B cell (primary cell): ENCODE data around the gene KRAS. TPM values are rescaled to one million over a fixed set of nuclear protein-coding genes. Genes with fewer than 3 reads are reported as not detected.

Source experiments
- ATAC-seq: fragments of 200-7000 bp; cut with Tn5 transposase; one replicate; pipeline ENCODE4 v1.10.0; 2021; ENCODE audit warnings: low read depth, mild to moderate bottlenecking, moderate number of reproducible peaks, moderate library complexity
- CTCF ChIA-PET: fragments of 350-600 bp; sonication (Branson Sonifier 250); formaldehyde crosslinking; loops from one replicate; lab custom pipeline; 2021; ENCODE audit warnings: antibody characterized with exemption, inconsistent platforms; lab: Charles Lee
- POLR2A ChIA-PET: fragments of 350-600 bp; sonication (Branson Sonifier 250); formaldehyde crosslinking; loops from one replicate; lab custom pipeline; 2021; ENCODE audit warnings: antibody characterized with exemption; lab: Charles Lee
- DNase-seq: peaks from one replicate; pipeline ENCODE4 v3.0.0; 2013
- H2AFZ ChIP-seq: 2 replicates; pipeline ENCODE4 v1.6.1; 2012; ENCODE audit warnings: mild to moderate bottlenecking, low read depth, low read length; ENCODE audit not compliant: insufficient read depth, poor library complexity, severe bottlenecking
- H3K27ac ChIP-seq, 2 donors: 1 replicate in 1 of 2; 2 replicates in 1 of 2; pipeline ENCODE4 v1.5.1; 2012 to 2013; ENCODE audit warnings: low read length in 2 of 2, mild to moderate bottlenecking in 2 of 2, moderate library complexity in 1 of 2
- H3K27me3 ChIP-seq, 4 experiments: fragments of 200-600 bp in 1 of 4; sonication (generic) in 1 of 4; replicated peaks in 1 of 4; 1 replicate in 2 of 4; 2 replicates in 2 of 4; pipeline versions ENCODE4 v1.6.1 to v1.7.0; 2013 to 2016; ENCODE audit warnings: low read length in 3 of 4, mild to moderate bottlenecking in 2 of 4, mixed read lengths in 1 of 4, moderate library complexity in 1 of 4; ENCODE audit not compliant: insufficient read depth in 4 of 4, control insufficient read depth in 3 of 4; ENCODE audit errors: control extremely low read depth in 1 of 4
- H3K36me3 ChIP-seq, 2 experiments: replicated peaks in 1 of 2; 1 replicate in 1 of 2; 2 replicates in 1 of 2; pipeline versions ENCODE4 v1.6.1 to v1.7.1; 2013; ENCODE audit warnings: low read length in 1 of 2; ENCODE audit not compliant: insufficient read depth in 2 of 2, control insufficient read depth in 1 of 2; ENCODE audit errors: control extremely low read depth in 1 of 2, extremely low read depth in 1 of 2
- H3K4me1 ChIP-seq, 2 donors: fragments of 200-600 bp in 1 of 2; sonication (generic) in 1 of 2; 1 replicate in 1 of 2; 2 replicates in 1 of 2; pipeline versions ENCODE4 v1.5.1 to v1.6.1; 2013 to 2017; ENCODE audit warnings: low read length in 2 of 2; ENCODE audit not compliant: control insufficient read depth in 2 of 2, insufficient read depth in 2 of 2
- H3K4me2 ChIP-seq: replicated peaks from 2 replicates; pipeline ENCODE3; 2012; ENCODE audit warnings: mild to moderate bottlenecking, low read depth, low read length; ENCODE audit not compliant: poor library complexity, severe bottlenecking
- H3K4me3 ChIP-seq, 5 experiments: fragments of 200-600 bp in 1 of 5; sonication (generic) in 1 of 5; 1 replicate in 3 of 5; 2 replicates in 2 of 5; pipeline versions ENCODE4 v1.5.1 to v1.7.0; 2011 to 2016; ENCODE audit warnings: low read length in 4 of 5, mild to moderate bottlenecking in 4 of 5, low read depth in 2 of 5, control low read depth in 1 of 5, moderate library complexity in 1 of 5; ENCODE audit not compliant: insufficient read depth in 1 of 5; ENCODE audit errors: control extremely low read depth in 1 of 5, extremely low read depth in 1 of 5
- H3K79me2 ChIP-seq: fragments of 200-600 bp; sonication (generic); one replicate; pipeline ENCODE4 v1.6.0; 2016; ENCODE audit warnings: low read length; ENCODE audit not compliant: control insufficient read depth, insufficient read depth
- H3K9ac ChIP-seq: fragments of 200-600 bp; sonication (generic); 2 replicates; pipeline ENCODE4 v1.6.1; 2017; ENCODE audit warnings: mild to moderate bottlenecking, low read length, moderate library complexity
- H3K9me3 ChIP-seq, 3 donors: one replicate each; pipeline versions ENCODE4 v1.6.1 to v1.7.1; 2013; ENCODE audit warnings: low read length in 2 of 3; ENCODE audit not compliant: control insufficient read depth in 2 of 3, insufficient read depth in 1 of 3; ENCODE audit errors: control extremely low read depth in 1 of 3
- H4K20me1 ChIP-seq: 2 replicates; pipeline ENCODE4 v1.6.0; 2012; ENCODE audit warnings: mild to moderate bottlenecking, low read length; ENCODE audit not compliant: insufficient read depth, control insufficient read depth, poor library complexity, severe bottlenecking
- H3K27ac Mint-ChIP-seq: one replicate; pipeline ENCODE4 v1.8.0; 2021; ENCODE audit warnings: mixed read lengths
- H3K27me3 Mint-ChIP-seq: one replicate; pipeline ENCODE4 v1.8.0; 2021; ENCODE audit warnings: mixed read lengths
- H3K4me1 Mint-ChIP-seq: one replicate; pipeline ENCODE4 v1.8.0; 2021; ENCODE audit warnings: mixed read lengths
- H3K4me3 Mint-ChIP-seq: one replicate; pipeline ENCODE4 v1.8.0; 2021; ENCODE audit warnings: mixed read lengths
- H3K9me3 Mint-ChIP-seq: one replicate; pipeline ENCODE4 v1.8.0; 2022; ENCODE audit warnings: mixed read lengths; ENCODE audit not compliant: insufficient read depth
- EZH2 ChIP-seq: IDR thresholded peaks from 2 replicates; pipeline ENCODE4 v1.6.1; 2012; ENCODE audit warnings: borderline replicate concordance, low read depth, mild to moderate bottlenecking, moderate library complexity, low read length; ENCODE audit not compliant: insufficient read depth, poor library complexity, severe bottlenecking
- WGBS: methylation state at CpG from one replicate; pipeline ENCODE4 v1.1.5; 2013; ENCODE audit warnings: missing lambda C conversion rate; ENCODE audit not compliant: insufficient coverage; 5-methylcytosine and 5-hydroxymethylcytosine counted together
- intact Hi-C: fragments of 100-400 bp; cut with micrococcal nuclease; formaldehyde crosslinking; loops from one replicate; pipeline ENCODE4 v1.10.0; 2022
- polyA plus RNA-seq: library from polyadenylated mRNA; depleted of rRNA; stranded (reverse); fragments of >200 nt; gene quantifications from 2 replicates; pipeline ENCODE4 v1.2.3, GENCODE V29; 2012
- total RNA-seq, 2 donors: library from RNA; stranded (reverse); fragments of 120-200 nt in 1 of 2; gene quantifications; 1 replicate in 1 of 2; 2 replicates in 1 of 2; pipeline versions ENCODE4 v1.2.3 to v1.2.4, GENCODE V29; 2013 to 2022
- TF ChIP-seq, protein P1 (sequence below): fragments of 200-600 bp; IDR thresholded peaks from one replicate; pipeline ENCODE4 v1.8.0; 2022; ENCODE audit warnings: antibody characterized with exemption, mild to moderate bottlenecking

KRAS gene
- total and polyA plus RNA-seq, 2 donors (not counting 1 experiment from before 2014, with no cell fraction given): 7.2 to 41.8 TPM

DNA sequence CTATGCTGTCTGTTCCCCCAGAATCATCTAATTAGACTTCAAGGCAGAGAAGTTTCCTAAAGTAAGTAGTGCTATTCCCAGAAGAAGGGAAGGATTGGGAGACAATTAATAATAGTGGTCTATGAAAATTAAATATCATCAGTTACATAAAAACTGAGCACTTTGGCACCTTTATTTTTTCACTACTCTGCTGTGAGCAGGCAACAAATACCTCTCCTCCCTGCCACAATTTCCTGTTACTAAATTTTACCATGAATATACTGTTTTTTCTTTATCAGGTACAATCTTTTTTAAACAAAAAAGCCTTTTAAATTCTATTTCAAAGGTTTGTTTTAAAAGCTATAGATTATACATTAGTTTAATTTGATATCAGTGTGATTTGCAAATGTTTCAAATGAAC, 29.4 kb upstream of the KRAS start:
- no peak overlapping the region for H3K4me3 Mint-ChIP-seq
- intact Hi-C loops: no loop called here
- H3K79me2 ChIP-seq: no peaks in the 10 kb centered on the region
- no peak for TF ChIP-seq EZH2
- TF ChIP-seq, protein P1, sequence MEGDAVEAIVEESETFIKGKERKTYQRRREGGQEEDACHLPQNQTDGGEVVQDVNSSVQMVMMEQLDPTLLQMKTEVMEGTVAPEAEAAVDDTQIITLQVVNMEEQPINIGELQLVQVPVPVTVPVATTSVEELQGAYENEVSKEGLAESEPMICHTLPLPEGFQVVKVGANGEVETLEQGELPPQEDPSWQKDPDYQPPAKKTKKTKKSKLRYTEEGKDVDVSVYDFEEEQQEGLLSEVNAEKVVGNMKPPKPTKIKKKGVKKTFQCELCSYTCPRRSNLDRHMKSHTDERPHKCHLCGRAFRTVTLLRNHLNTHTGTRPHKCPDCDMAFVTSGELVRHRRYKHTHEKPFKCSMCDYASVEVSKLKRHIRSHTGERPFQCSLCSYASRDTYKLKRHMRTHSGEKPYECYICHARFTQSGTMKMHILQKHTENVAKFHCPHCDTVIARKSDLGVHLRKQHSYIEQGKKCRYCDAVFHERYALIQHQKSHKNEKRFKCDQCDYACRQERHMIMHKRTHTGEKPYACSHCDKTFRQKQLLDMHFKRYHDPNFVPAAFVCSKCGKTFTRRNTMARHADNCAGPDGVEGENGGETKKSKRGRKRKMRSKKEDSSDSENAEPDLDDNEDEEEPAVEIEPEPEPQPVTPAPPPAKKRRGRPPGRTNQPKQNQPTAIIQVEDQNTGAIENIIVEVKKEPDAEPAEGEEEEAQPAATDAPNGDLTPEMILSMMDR: no peak
- H3K4me2 ChIP-seq: no peak overlapping the region
- no peaks in the 10 kb centered on the region for H3K9me3 ChIP-seq
- H3K27ac ChIP-seq: no peak overlapping the region
- H3K27ac Mint-ChIP-seq: no peak overlapping the region
- CTCF ChIA-PET: interaction anchor here (2.1 kb wide), 1 partner anchor 39 kb away, joined by 5 read pairs; no protein-coding TSS in a partner anchor
- H3K4me3 ChIP-seq: no peak overlapping the region
- H3K36me3 ChIP-seq: no peaks in the 10 kb centered on the region
- no peaks in the 10 kb centered on the region for H3K9me3 Mint-ChIP-seq
- no peaks in the 10 kb centered on the region for H3K27me3 Mint-ChIP-seq
- ATAC-seq (no peak), DNase-seq (no peak)
- no peak overlapping the region for H2AFZ ChIP-seq
- POLR2A ChIA-PET: no interaction called here
- H3K27me3 ChIP-seq: no peaks in the 10 kb centered on the region
- H3K4me1 Mint-ChIP-seq: peaks cover 7% of the 10 kb centered on the region
- H3K4me1 ChIP-seq: peaks cover 0 to 3% of the 10 kb centered on the region in 2 donors
- H3K9ac ChIP-seq: no peak overlapping the region
- no peaks in the 10 kb centered on the region for H4K20me1 ChIP-seq

DNA sequence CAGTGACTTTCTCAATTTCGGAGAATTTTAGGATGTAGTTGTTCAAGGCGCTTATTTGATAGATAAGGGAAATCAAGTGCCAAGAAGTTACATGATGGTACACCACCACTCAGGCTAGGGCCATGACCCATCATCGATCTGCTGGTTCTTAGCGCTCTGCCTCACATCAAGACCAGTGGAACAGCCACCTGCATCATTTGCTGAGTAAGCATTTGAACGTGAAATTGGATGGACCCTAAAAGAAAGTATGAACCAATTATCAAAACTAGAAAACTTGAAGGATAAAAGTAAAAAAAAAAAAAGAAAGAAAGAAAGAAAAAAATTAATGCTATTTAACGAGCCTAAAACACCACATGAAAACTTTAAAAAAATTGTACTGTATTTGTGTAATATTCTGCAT, 27.5 kb upstream of the KRAS start:
- Mint-ChIP-seq H3K27ac (no peak overlapping the region), H3K4me1 (peaks cover 7% of the 10 kb centered on the region), H3K9me3 (no peaks in the 10 kb centered on the region), H3K27me3 (no peaks in the 10 kb centered on the region), H3K4me3 (no peak overlapping the region)
- CTCF ChIA-PET: no interaction called here
- TF ChIP-seq, protein P1: no peak
- ATAC-seq (no peak), DNase-seq (no peak)
- Histone ChIP-seq H3K27ac (no peak overlapping the region), H3K9ac (no peak overlapping the region), H4K20me1 (no peaks in the 10 kb centered on the region), H3K79me2 (no peaks in the 10 kb centered on the region), H3K4me2 (no peak overlapping the region), H3K36me3 (no peaks in the 10 kb centered on the region), H3K4me3 (no peak overlapping the region), H3K9me3 (no peaks in the 10 kb centered on the region), H3K4me1 (peaks cover 0 to under 1% of the 10 kb centered on the region in 2 donors), H2AFZ (no peak overlapping the region), H3K27me3 (no peaks in the 10 kb centered on the region)
- POLR2A ChIA-PET: no interaction called here
- intact Hi-C loops: no loop called here
- 100% methylated on average over 3 of the region's 6 CpGs for WGBS
